Measurements from ENCODE around the gene KDM5B. TPM values are rescaled to one million over a fixed set of nuclear protein-coding genes. Genes with fewer than 3 reads are reported as not detected.
A peak's percentile ranks its signal among the peaks of the same experiment; 100 is the strongest.

The KDM5B gene
- total and polyA plus RNA-seq, 9 of the 15 experiments (the other 6 are each of a cell fraction or from before 2014, with no cell fraction given), result 15.4 to 90.6 (median 57.1) TPM

- no peaks in the 10 kb centered on the region for H3K36me3 ChIP-seq (ENCODE audit: control insufficient read depth, insufficient read depth, low read length)
- TF ChIP-seq RCOR1 (IDR thresholded peaks at IDR 0.05; ENCODE audit: borderline replicate concordance in 1 of 2, low read depth in 2 of 2, low read length in 2 of 2) (0 out of 4 replicates have a peak, but pooled peaks of 1 of the 2 experiments have one; percentile 2), GTF2A2 (tag; IDR thresholded peaks at IDR 0.05) (no peak), RB1 (IDR thresholded peaks at IDR 0.05; ENCODE audit: low read depth) (0 out of 2 replicates have a peak, but pooled peaks have one; percentile 60), ZNF445 (CRISPR knock-in tag; IDR thresholded peaks at IDR 0.05; ENCODE audit: low read depth) (no peak), RBBP5 (IDR thresholded peaks at IDR 0.05; ENCODE audit: borderline replicate concordance, insufficient read depth, low read length, poor library complexity, severe bottlenecking) (peak; percentile 33), NR4A1 (CRISPR knock-in tag; IDR thresholded peaks at IDR 0.05) (0 out of 2 replicates have a peak, but pooled peaks have one; percentile 16), NR4A1 (tag; IDR thresholded peaks at IDR 0.05) (no peak), SAFB (IDR thresholded peaks at IDR 0.05; ENCODE audit: borderline replicate concordance, low read depth, low read length) (no peak), FOXJ3 (CRISPR knock-in tag; IDR thresholded peaks at IDR 0.05) (no peak), ZNF224 (CRISPR knock-in tag; IDR thresholded peaks at IDR 0.05) (no peak), CXXC5 (CRISPR knock-in tag; IDR thresholded peaks at IDR 0.05) (0 out of 2 replicates have a peak, but pooled peaks have one; percentile 10), FOXK2 (conservative IDR thresholded peaks at IDR 0.05 in 1 of 2, IDR thresholded peaks at IDR 0.05 in 1 of 2; ENCODE audit: low read depth in 2 of 2) (peak; percentile 46 to 52; a peak in 1 of 4 replicates), CHD4 (IDR thresholded peaks at IDR 0.05; ENCODE audit: insufficient read depth, insufficient replicate concordance, low read depth, low read length, poor library complexity, severe bottlenecking) (no peak), ZNF740 (CRISPR knock-in tag; IDR thresholded peaks at IDR 0.05) (no peak), ZNF740 (tag; IDR thresholded peaks at IDR 0.05) (peak in 1 of 2 experiments; percentile 84; a peak in 2 of 4 replicates), ZNF277 (CRISPR knock-in tag; IDR thresholded peaks at IDR 0.05; ENCODE audit: borderline replicate concordance) (no peak), CTBP1 (IDR thresholded peaks at IDR 0.05; ENCODE audit: borderline replicate concordance) (no peak), E2F6 (IDR thresholded peaks at IDR 0.05; ENCODE audit: borderline replicate concordance in 1 of 2, extremely low read depth in 1 of 2, insufficient read depth in 1 of 2, insufficient read length in 1 of 2, low read depth in 1 of 2, low read length in 1 of 2, poor library complexity in 1 of 2, severe bottlenecking in 1 of 2) (peak in 1 of 2 experiments; percentile 37)
Measured at GRCh38 chr1:202809597-202810159, 1.5 kb upstream of the KDM5B start.

More at GRCh38 chr1:202809597-202810159, 1.5 kb upstream of the KDM5B start:
- FAIRE-seq, result no peak
- intact Hi-C loops (cut with micrococcal nuclease) (loop anchor here (5.0 to 10.0 kb wide), 2 partner anchors 188 to 655 kb away; no protein-coding TSS in a partner anchor), in situ Hi-C loops (cut with MboI) (no loop called here)
- Histone ChIP-seq H2AFZ (ENCODE audit: low read depth, low read length) (peak overlapping the region; percentile 92), H4K20me1 (replicated peaks; ENCODE audit: control insufficient read depth, insufficient read depth, low read length) (no peaks in the 10 kb centered on the region), H3K4me2 (ENCODE audit: insufficient read depth, low read length) (peak overlapping the region; percentile 91), H3K27me3 (ENCODE audit: control insufficient read depth in 2 of 2, insufficient read depth in 2 of 2, low read length in 2 of 2) (no peaks in the 10 kb centered on the region), H3K27ac (ENCODE audit: extremely low read depth, low read depth, low read length) (peak overlapping the region; percentile 54), H3K9ac (ENCODE audit: insufficient read depth in 1 of 2, low read depth in 2 of 2, low read length in 2 of 2) (peak overlapping the region in 1 of 2 experiments; percentile 47; a peak in 3 of 4 replicates), H3K4me1 (replicated peaks in 1 of 2; ENCODE audit: control insufficient read depth in 2 of 2, insufficient read depth in 2 of 2, low read length in 2 of 2) (peaks cover 27 to 32% of the 10 kb centered on the region in 2 experiments), H3K4me3 (peak overlapping the region; percentile 1; the same call in 1 of the 2 replicates), H3K9me3 (replicated peaks; ENCODE audit: control insufficient read depth, insufficient read depth, low read depth, low read length) (no peaks in the 10 kb centered on the region), H3K79me2 (ENCODE audit: control insufficient read depth, insufficient read depth, low read length) (peaks cover 39% of the 10 kb centered on the region), H3K9me1 (ENCODE audit: control insufficient read depth, insufficient read depth, low read length) (no peaks in the 10 kb centered on the region)
- no TSS peak for BruUV-seq (replicated peaks)
- no peak for ATAC-seq
- POLR2A ChIA-PET, result interaction anchor here (0.5 to 2.0 kb wide), 8 partner anchors 13 to 667 kb away, joined by 3 to 7 read pairs (median 3); no protein-coding TSS in a partner anchor
- CTCF ChIA-PET (ENCODE audit: low intra/inter-chr PET ratio), result no interaction called here
- WGBS (ENCODE audit: insufficient coverage, low coverage, missing lambda C conversion rate), result 7% methylated on average over 14 of the region's 15 CpGs
- peak in 2 of 4 experiments; percentile 44 to 53 for DNase-seq (ENCODE audit: extremely low read depth in 1 of 4, low spot score in 3 of 4)

All from K562 (cell line).